ENCODE data around the gene POLR1E.
"Not testable (repeated sequence)": the region's sequence is repeated elsewhere in the genome, so short reads cannot be mapped to it uniquely, and the experiment has no call there.

Gene POLR1E

DNA sequence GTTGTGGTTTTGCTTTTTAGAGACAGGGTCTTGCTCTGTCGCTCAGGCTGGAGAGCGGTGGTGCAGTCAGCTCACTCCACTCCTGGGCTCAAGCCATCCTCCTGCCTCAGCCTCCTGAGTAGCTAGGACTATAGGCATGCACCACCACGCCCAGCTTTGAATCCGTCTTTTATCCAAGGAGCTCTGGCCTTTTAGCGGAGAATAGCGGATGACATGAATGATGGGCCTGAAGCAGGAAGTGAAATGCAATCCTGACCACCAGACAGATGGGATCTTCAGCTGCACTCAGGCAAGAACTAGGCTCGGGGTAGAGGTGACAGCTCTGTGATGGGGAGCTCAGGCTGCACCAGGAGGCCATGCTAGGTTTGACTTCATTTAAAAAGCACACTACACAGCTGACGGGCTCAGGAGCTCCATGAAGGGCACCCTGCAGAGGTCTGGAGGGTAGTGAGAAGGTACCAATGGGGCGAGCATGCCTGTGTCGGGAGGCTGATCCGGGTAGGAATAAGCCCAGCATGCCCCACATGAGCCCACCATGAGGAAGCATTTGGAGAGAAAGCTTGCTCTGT is 21.9 kb downstream of the POLR1E start:
- DNase-seq: no peak

GRCh38 chr9:37508135-37508833 is 22.5 kb downstream of the POLR1E start:
- DNase-seq: no peak

DNA sequence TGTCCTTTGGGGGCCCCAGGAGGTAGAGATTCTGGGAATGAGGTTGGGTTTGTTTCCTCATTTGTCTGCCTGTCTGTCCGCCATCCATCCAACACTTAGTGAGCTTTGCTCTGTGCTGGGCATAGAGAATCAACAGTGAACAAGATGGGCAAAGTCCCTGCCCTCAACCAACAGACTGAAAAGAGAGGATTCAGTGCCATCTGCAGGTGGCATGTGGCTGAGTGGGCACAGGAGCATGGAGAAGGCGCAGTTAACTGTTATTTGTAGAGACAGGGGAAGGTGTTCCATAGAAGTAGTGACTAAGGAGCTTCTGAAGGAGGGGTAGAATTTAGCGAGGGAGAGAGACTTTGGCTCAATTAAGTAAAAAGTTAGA is 23.1 kb downstream of the POLR1E start:
- DNase-seq: no peak

DNA sequence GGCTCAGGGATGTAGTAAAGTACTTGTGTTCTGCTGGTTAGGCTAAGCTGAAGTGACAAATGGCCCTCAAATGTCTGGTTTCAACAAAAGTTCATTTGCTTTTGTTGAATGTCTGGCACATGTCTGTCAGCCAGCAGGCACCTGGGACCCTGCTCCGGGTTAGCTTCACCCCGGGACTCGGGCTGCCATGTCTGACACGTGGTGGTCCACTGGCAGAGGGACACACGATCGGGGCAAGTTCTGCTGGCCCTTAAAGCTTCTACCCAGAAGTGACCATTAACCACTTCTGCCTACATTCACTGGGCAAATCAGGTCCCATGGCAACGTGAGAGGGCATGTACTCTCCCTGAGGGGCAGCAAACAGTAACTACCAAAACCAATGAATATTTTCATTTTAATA is 23.8 kb downstream of the POLR1E start:
- DNase-seq: no peak

DNA sequence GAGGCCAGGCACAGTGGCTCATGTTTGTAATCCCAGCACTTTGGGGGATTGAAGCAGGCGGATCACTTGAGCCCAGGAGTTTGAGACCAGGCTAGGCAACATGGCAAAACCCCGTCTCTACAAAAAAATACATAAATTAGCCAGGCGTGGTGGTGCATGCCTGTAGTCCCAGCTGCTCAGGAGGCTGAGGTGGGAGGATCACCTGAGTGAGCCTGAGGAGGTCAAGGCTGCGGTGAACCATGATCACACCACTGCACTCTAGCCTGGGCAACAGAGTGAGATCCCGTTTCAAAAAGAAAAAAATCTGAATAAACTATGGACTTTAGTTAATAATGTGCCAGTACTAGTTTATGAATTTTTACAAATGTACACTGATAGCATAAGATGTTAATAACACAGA is 24.3 kb downstream of the POLR1E start:
- DNase-seq: not testable (repeated sequence)

- no peak for DNase-seq
These were observed 25.6 kb downstream of the POLR1E start for GRCh38 chr9:37511016-37512010.

GRCh38 chr9:37512437-37512836 is 26.7 kb downstream of the POLR1E start:
- DNase-seq: no peak

- DNase-seq: not testable (repeated sequence)
These were observed 28.7 kb downstream of the POLR1E start for GRCh38 chr9:37514415-37514814.

- DNase-seq: no peak
These were observed 29.3 kb downstream of the POLR1E start for GRCh38 chr9:37514999-37515398.

DNA sequence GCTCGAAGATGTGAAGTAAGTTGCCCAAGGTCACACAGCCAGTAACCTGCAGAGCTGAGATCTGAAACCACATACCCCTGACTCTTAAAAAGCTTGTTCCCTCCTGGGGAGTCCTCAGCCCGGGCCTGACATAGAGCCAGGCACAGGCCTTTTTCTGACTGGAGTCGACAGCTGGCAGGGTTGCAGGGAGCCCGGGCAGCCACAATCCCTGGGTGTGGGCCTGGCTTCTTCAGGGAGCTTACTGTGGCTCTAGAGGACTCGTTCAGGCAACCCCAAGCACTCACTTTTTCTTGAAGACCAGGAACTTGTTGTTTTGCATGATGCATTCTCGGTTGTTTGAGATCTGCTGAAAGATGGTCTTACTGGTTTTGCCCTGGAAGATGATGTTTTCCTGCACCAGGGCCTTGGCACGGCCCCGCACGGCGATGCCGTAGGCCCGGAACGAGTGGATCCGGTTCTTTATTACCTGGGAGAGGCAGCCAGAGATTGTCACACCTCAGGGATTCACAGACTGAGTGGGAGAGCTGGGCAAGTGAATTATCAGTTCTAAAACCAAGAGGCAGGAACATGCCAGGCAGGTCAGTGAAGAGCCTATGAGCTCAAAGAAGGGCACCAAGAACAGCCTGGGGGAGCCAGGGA is 30.0 kb downstream of the POLR1E start:
- DNase-seq: no peak

- DNase-seq: no peak
These were observed 32.2 kb downstream of the POLR1E start for GRCh38 chr9:37517923-37518322.

DNA sequence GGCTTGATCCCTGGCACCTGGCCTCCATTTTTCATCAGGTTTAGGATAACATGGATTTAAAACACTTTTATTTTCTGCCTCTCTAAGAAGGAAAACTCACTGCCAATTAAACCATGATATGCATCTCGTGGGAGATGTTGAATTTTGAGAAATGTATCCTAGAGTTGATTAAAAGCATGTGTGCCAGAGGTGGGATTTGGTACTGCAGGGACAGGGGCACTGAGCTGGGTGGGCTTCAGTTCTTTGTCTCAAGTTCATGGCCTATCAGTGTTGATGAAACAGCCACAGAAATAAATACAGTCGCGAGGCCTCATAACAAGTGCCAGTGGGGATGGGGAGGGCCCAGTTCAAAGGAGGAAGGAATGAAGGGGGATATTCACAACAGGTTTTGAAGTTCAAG is 34.9 kb downstream of the POLR1E start:
- DNase-seq: no peak

GRCh38 chr9:37521111-37521510 is 35.4 kb downstream of the POLR1E start:
- DNase-seq: no peak

DNA sequence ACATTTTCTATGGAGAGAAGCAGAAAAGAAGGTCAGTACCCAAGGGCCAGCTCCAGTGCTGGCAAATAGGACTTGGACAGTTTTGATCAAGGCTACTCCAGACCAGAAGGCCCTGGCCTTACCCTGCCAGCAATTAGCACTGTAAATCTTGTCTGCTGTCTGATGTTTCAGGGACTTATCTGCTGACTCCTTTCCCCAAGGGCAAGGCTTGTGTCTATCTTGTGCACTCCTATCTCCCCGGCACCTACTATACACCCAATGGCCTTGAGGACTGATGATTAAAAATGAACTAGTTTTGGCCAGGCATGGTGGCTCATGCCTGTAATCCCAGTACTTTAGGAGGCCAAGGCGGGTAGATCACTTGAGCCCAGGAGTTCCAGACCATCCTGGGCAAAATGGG is 37.2 kb downstream of the POLR1E start:
- DNase-seq: no peak

GRCh38 chr9:37523916-37524315 is 38.2 kb downstream of the POLR1E start:
- DNase-seq: no peak

GRCh38 chr9:37528652-37529471 is 43.1 kb downstream of the POLR1E start:
- peak; percentile 88 for DNase-seq

DNA sequence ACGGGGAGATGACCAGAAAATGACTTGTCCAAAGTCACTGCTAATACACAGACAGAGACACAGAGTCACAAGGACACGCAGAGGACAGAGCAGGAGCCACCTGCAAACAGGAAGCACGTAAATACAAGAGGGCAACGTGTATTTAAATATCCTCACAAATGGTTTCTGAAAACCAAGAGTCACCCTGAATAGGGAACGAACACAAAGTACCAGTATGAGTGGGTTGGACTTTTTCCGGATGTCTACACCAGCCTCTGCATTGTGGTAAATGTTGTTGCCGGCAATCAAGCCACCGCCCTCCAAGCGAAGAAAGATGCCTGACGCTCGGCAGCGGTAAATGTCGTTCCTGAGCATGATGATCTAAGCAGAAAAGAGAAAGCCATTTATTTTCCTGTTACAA is 46.0 kb downstream of the POLR1E start:
- DNase-seq: no peak

DNA sequence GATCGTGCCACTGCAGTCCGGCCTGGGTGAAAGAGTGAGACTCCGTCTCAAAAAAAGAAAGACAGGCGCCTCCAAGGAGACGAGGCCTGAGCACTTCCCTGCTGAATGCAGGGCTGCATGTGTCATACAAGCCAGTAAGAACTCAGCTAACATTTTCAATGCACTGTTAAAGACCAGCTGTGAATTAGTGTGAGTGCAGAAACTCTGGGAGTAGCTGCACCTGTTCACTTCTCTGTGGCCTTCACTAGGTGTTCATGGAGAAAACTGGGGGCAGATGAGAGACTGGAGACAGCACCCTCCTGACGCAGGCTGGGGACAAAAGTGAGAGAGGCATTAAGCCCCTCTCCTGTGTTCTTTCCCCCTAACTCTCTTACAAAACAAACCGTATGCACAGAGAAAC is 48.7 kb downstream of the POLR1E start:
- no peak for DNase-seq

DNA sequence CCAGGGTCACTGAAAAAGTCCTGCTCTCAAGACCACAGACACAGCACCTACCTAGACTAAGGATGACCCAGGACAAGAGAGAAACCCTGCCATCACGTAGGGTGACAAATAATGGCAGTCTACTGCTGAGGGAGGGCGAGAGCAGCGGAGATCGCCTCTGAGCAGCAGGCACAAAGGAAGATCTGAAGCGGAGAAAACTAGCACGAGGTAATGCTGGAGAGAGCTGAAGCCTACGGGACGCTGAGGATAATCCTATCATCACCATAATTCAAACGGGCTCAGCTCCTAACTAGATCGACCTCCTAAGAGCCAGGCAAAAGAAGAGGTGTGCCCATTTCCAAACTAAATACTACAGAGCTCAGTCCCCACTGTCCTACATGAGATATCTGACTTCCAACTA is 49.2 kb downstream of the POLR1E start:
- no peak for DNase-seq

- no peak for DNase-seq
These were observed 52.4 kb downstream of the POLR1E start for GRCh38 chr9:37538099-37538498.

GRCh38 chr9:37539634-37540033 is 53.9 kb downstream of the POLR1E start:
- DNase-seq: no peak

DNA sequence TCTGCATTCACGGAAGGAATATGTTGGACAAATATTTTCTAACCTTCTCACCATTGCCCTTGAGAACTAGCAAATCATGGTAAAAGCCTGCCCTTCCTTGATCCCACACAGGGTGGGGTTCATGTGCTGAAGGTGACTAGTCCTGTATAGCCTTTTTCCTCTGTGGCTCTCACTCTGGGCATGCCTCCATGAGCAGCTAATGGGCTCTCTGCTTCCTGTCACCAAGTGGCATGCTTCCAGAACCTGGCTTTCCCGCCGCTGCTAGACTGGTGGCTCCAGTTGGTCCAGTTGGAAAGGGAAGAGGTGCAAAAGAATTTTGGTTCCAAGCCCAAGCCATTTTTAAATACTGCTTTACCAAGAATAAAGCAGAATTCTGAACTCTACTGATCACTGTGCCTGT is 54.9 kb downstream of the POLR1E start:
- peak; percentile 93 for DNase-seq

Measured in NCI-H2029 treated with DMSO at 0.1 percent for 48 hours (cell line).